DOHH2 (cell line): ENCODE measurements around the gene CHMP1B.

Experiments used
- H3F3A ChIP-seq: fragments of 200-600 bp; sonication (generic), shearing (Covaris generic); 2 replicates; pipeline ENCODE4 v1.6.0; 2016; ENCODE audit warnings: antibody characterized with exemption, mild to moderate bottlenecking; ENCODE audit not compliant: control insufficient read depth, insufficient read depth
- H3K27ac ChIP-seq: fragments of 200-600 bp; sonication (generic); 2 replicates; pipeline ENCODE4 v1.5.1; 2014; ENCODE audit warnings: low read depth, mild to moderate bottlenecking, low read length, moderate library complexity
- H3K27me3 ChIP-seq: fragments of 200-600 bp; sonication (generic); 2 replicates; pipeline ENCODE4 v1.6.1; 2014; ENCODE audit warnings: mild to moderate bottlenecking, low read length, mixed read lengths; ENCODE audit not compliant: control insufficient read depth
- H3K36me3 ChIP-seq: fragments of 200-600 bp; sonication (generic); 2 replicates; pipeline ENCODE4 v1.6.1; 2014; ENCODE audit warnings: mild to moderate bottlenecking, low read length, moderate library complexity, mixed read lengths; ENCODE audit not compliant: control insufficient read depth
- H3K4me1 ChIP-seq: fragments of 200-600 bp; sonication (generic); 2 replicates; pipeline ENCODE4 v1.6.1; 2014; ENCODE audit warnings: mild to moderate bottlenecking, low read length, mixed read lengths; ENCODE audit not compliant: control insufficient read depth
- H3K4me2 ChIP-seq: fragments of 200-600 bp; sonication (generic); 2 replicates; pipeline ENCODE4 v1.6.0; 2014; ENCODE audit warnings: mild to moderate bottlenecking, low read length, moderate library complexity
- H3K4me3 ChIP-seq: fragments of 200-600 bp; sonication (generic); 2 replicates; pipeline ENCODE4 v1.5.1; 2014; ENCODE audit warnings: mild to moderate bottlenecking, low read length, mixed read lengths
- H3K79me2 ChIP-seq: fragments of 200-600 bp; sonication (generic); 2 replicates; pipeline ENCODE4 v1.6.1; 2014; ENCODE audit warnings: mild to moderate bottlenecking, low read length, mixed read lengths; ENCODE audit not compliant: control insufficient read depth
- H3K9me2 ChIP-seq: fragments of 200-600 bp; sonication (generic); replicated peaks from 2 replicates; pipeline ENCODE4 v1.6.1; 2014; ENCODE audit warnings: mild to moderate bottlenecking, low read length, mixed read lengths; ENCODE audit not compliant: control insufficient read depth
- H3K9me3 ChIP-seq: fragments of 200-600 bp; sonication (generic); 2 replicates; pipeline ENCODE4 v1.6.1; 2014; ENCODE audit warnings: antibody characterized with exemption, low read length, mixed read lengths; ENCODE audit not compliant: control insufficient read depth, insufficient read depth
- H4K20me1 ChIP-seq: fragments of 200-600 bp; sonication (generic); 2 replicates; pipeline ENCODE4 v1.6.0; 2014; ENCODE audit warnings: low read depth, mild to moderate bottlenecking, antibody characterized with exemption, low read length, moderate library complexity; ENCODE audit not compliant: control insufficient read depth, insufficient read depth
- EZH2phosphoT487 ChIP-seq: fragments of 200-600 bp; sonication (generic); IDR thresholded peaks from 2 replicates; pipeline ENCODE4 v1.6.1; 2017; ENCODE audit warnings: borderline replicate concordance, mild to moderate bottlenecking, antibody characterized with exemption, low read length, moderate library complexity, mixed read lengths
- TF ChIP-seq, protein P1 (sequence below): fragments of 200-600 bp; sonication (generic); IDR thresholded peaks from one replicate; pipeline ENCODE4 v1.5.1; 2014; ENCODE audit warnings: antibody characterized with exemption, mild to moderate bottlenecking, low read depth, low read length; ENCODE audit not compliant: poor library complexity, severe bottlenecking

The CHMP1B gene

DNA sequence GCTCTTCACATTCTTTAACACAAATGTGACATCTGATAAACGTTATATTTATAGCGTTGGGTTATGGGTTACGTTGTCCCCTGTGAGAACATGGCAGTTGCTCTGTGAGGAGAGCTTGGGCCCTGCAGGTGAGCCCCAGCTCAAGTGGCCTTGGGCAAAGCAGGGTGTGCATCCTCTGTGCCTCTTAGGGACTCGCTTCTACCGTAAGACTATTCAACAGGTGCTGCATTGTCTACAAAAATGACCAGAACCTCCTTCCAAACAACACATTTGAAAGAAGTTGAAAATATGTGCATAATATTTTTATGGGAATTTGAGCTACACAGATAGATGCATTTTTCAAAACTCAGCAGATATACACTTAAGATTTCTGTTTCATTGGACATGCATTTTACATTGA is 16.4 kb upstream of the CHMP1B start:
- Histone ChIP-seq H3K4me1 (no peaks in the 10 kb centered on the region), H4K20me1 (no peaks in the 10 kb centered on the region), H3K4me2 (no peak overlapping the region), H3K4me3 (no peak overlapping the region), H3K9me2 (no peaks in the 10 kb centered on the region), H3K27me3 (no peaks in the 10 kb centered on the region), H3F3A (no peaks in the 10 kb centered on the region), H3K79me2 (no peaks in the 10 kb centered on the region), H3K27ac (no peak overlapping the region), H3K36me3 (no peaks in the 10 kb centered on the region), H3K9me3 (no peaks in the 10 kb centered on the region)
- TF ChIP-seq, protein P1, sequence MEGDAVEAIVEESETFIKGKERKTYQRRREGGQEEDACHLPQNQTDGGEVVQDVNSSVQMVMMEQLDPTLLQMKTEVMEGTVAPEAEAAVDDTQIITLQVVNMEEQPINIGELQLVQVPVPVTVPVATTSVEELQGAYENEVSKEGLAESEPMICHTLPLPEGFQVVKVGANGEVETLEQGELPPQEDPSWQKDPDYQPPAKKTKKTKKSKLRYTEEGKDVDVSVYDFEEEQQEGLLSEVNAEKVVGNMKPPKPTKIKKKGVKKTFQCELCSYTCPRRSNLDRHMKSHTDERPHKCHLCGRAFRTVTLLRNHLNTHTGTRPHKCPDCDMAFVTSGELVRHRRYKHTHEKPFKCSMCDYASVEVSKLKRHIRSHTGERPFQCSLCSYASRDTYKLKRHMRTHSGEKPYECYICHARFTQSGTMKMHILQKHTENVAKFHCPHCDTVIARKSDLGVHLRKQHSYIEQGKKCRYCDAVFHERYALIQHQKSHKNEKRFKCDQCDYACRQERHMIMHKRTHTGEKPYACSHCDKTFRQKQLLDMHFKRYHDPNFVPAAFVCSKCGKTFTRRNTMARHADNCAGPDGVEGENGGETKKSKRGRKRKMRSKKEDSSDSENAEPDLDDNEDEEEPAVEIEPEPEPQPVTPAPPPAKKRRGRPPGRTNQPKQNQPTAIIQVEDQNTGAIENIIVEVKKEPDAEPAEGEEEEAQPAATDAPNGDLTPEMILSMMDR = no peak
- TF ChIP-seq EZH2phosphoT487 = no peak

DNA sequence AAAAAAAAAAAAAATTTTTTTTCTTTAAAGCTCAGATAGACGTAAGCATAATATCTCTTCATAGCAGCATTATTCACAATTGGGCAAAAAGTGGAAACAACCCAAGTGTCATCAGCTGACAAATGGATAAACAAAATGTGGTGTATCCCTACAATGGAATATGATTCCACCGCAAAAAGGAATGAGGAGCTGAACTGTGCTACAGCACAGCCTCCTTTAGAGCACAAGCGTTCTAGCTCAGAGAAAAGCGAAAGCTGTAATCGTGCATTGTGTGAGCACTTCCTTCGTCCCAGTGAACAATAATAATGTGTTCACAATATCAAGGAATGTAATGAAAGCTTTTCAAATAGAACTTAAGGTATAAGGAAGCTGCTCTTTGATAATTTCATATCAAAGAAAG is 11.7 kb upstream of the CHMP1B start:
- Histone ChIP-seq H3K36me3 (no peaks in the 10 kb centered on the region), H3K4me3 (no peak overlapping the region), H3F3A (no peaks in the 10 kb centered on the region), H3K9me2 (no peaks in the 10 kb centered on the region), H3K79me2 (no peaks in the 10 kb centered on the region), H3K9me3 (no peaks in the 10 kb centered on the region), H4K20me1 (no peaks in the 10 kb centered on the region), H3K4me2 (no peak overlapping the region), H3K27ac (no peak overlapping the region), H3K27me3 (no peaks in the 10 kb centered on the region), H3K4me1 (no peaks in the 10 kb centered on the region)
- TF ChIP-seq, protein P1 = no peak
- no peak for TF ChIP-seq EZH2phosphoT487

DNA sequence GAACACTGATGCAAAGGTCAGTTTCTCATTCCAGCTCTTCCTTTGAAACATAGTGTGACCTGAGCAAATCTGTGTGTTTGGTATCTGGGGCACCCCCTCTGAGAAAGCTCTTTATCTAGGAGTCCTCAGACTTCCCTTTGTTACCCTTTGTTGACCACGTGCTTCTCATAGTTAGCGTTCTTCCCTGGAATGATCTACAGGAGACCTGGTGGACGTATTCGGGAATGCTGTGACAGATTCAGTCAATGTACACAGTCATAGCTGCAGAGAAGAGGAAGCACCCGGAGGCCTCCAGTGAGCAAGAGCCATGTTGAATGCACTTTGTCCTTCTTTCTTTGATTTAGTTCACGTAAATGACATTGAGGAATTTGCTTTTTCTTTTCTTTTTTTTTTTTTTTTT is 10.7 kb upstream of the CHMP1B start:
- no peaks in the 10 kb centered on the region for H3K4me1 ChIP-seq
- no peaks in the 10 kb centered on the region for H3K9me3 ChIP-seq
- H4K20me1 ChIP-seq = no peaks in the 10 kb centered on the region
- H3F3A ChIP-seq = no peaks in the 10 kb centered on the region
- H3K27me3 ChIP-seq = no peaks in the 10 kb centered on the region
- no peaks in the 10 kb centered on the region for H3K79me2 ChIP-seq
- no peaks in the 10 kb centered on the region for H3K36me3 ChIP-seq
- H3K27ac ChIP-seq = no peak overlapping the region
- H3K9me2 ChIP-seq = no peaks in the 10 kb centered on the region
- no peak overlapping the region for H3K4me2 ChIP-seq
- no peak for TF ChIP-seq EZH2phosphoT487
- TF ChIP-seq, protein P1 = no peak
- H3K4me3 ChIP-seq = no peak overlapping the region

DNA sequence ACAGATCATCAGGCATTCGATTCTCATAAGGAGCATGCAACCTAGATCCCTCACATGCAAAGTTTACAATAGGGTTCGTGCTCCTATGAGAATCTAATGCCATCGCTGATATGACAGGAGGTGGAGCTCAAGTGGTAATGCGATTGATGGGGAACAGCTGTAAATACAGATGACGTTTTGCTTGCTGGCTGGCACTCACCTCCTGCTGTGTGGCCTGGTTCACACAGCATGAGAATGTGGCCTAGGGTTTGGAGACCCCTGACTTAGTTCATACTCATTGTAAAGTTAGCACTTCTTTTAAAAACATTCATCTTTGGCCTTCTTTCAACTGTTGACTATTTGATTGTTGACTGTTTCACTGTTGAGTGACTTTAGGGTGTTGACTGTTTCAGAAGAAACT is 8.7 kb upstream of the CHMP1B start:
- H3K9me2 ChIP-seq = no peaks in the 10 kb centered on the region
- H3K4me1 ChIP-seq = no peaks in the 10 kb centered on the region
- H3F3A ChIP-seq = peaks cover 3% of the 10 kb centered on the region; the same call in 1 of the 2 replicates
- H4K20me1 ChIP-seq = no peaks in the 10 kb centered on the region
- H3K36me3 ChIP-seq = no peaks in the 10 kb centered on the region
- no peak overlapping the region for H3K4me2 ChIP-seq
- H3K27ac ChIP-seq = no peak overlapping the region
- no peak overlapping the region for H3K4me3 ChIP-seq
- TF ChIP-seq EZH2phosphoT487 = no peak
- TF ChIP-seq, protein P1 = no peak
- no peaks in the 10 kb centered on the region for H3K27me3 ChIP-seq
- no peaks in the 10 kb centered on the region for H3K79me2 ChIP-seq
- H3K9me3 ChIP-seq = no peaks in the 10 kb centered on the region
